ENCODE data around the gene TSR1. TPM values are rescaled to one million over a fixed set of nuclear protein-coding genes. Genes with fewer than 3 reads are reported as not detected.

TSR1 gene
- total RNA-seq, 1 donor = 42.0 TPM

GRCh38 chr17:2362416-2362815 lies 26.2 kb upstream of the TSR1 start:
- H3K27ac ChIP-seq (ENCODE audit: low read depth, low read length) = no peak overlapping the region
- H3K4me2 ChIP-seq (ENCODE audit: insufficient read depth, low read length) = no peak overlapping the region
- H3K4me3 ChIP-seq (ENCODE audit: insufficient read depth, low read length) = no peak overlapping the region
- no peak for TF ChIP-seq CTCF (IDR thresholded peaks at IDR 0.05; ENCODE audit: extremely low read depth, low read depth, low read length)
- H2AFZ ChIP-seq (ENCODE audit: low read length) = no peak overlapping the region
- H3K27me3 ChIP-seq (ENCODE audit: insufficient read depth, low read length) = no peaks in the 10 kb centered on the region
- H3K9me3 ChIP-seq (ENCODE audit: low read depth, low read length) = no peaks in the 10 kb centered on the region
- peaks cover 4% of the 10 kb centered on the region for H3K36me3 ChIP-seq (ENCODE audit: insufficient read depth, low read length)
- H3K79me2 ChIP-seq (ENCODE audit: insufficient read depth, low read length) = no peaks in the 10 kb centered on the region
- H4K20me1 ChIP-seq (ENCODE audit: insufficient read depth, low read length) = peaks cover 21% of the 10 kb centered on the region
- DNase-seq (ENCODE audit: insufficient read length, low spot score, missing footprints) = peak; percentile 23
- peaks cover 10% of the 10 kb centered on the region for H3K4me1 ChIP-seq (ENCODE audit: insufficient read depth, low read length)

- Histone ChIP-seq H3K79me2 (ENCODE audit: insufficient read depth, low read length) (no peaks in the 10 kb centered on the region), H2AFZ (ENCODE audit: low read length) (no peak overlapping the region), H4K20me1 (ENCODE audit: insufficient read depth, low read length) (peaks cover 24% of the 10 kb centered on the region), H3K36me3 (ENCODE audit: insufficient read depth, low read length) (peaks cover 4% of the 10 kb centered on the region), H3K27ac (ENCODE audit: low read depth, low read length) (no peak overlapping the region), H3K9me3 (ENCODE audit: low read depth, low read length) (no peaks in the 10 kb centered on the region), H3K27me3 (ENCODE audit: insufficient read depth, low read length) (no peaks in the 10 kb centered on the region), H3K4me2 (ENCODE audit: insufficient read depth, low read length) (no peak overlapping the region), H3K4me1 (ENCODE audit: insufficient read depth, low read length) (peaks cover 10% of the 10 kb centered on the region), H3K4me3 (ENCODE audit: insufficient read depth, low read length) (no peak overlapping the region)
- DNase-seq (ENCODE audit: insufficient read length, low spot score, missing footprints) = peak; percentile 50
- no peak for TF ChIP-seq CTCF (IDR thresholded peaks at IDR 0.05; ENCODE audit: extremely low read depth, low read depth, low read length)
Measured at GRCh38 chr17:2362016-2362415, 25.8 kb upstream of the TSR1 start.

GRCh38 chr17:2361010-2361760 lies 24.9 kb upstream of the TSR1 start:
- H2AFZ ChIP-seq (ENCODE audit: low read length) = no peak overlapping the region

More at GRCh38 chr17:2361010-2361760, 24.9 kb upstream of the TSR1 start:
- no peak overlapping the region for H3K27ac ChIP-seq (ENCODE audit: low read depth, low read length)
- H3K4me2 ChIP-seq (ENCODE audit: insufficient read depth, low read length) = no peak overlapping the region
- no peak for TF ChIP-seq CTCF (IDR thresholded peaks at IDR 0.05; ENCODE audit: extremely low read depth, low read depth, low read length)
- peak; percentile 67 for DNase-seq (ENCODE audit: insufficient read length, low spot score, missing footprints)
- H3K4me1 ChIP-seq (ENCODE audit: insufficient read depth, low read length) = peaks cover 10% of the 10 kb centered on the region
- no peaks in the 10 kb centered on the region for H3K27me3 ChIP-seq (ENCODE audit: insufficient read depth, low read length)
- H3K36me3 ChIP-seq (ENCODE audit: insufficient read depth, low read length) = peaks cover 4% of the 10 kb centered on the region
- H3K4me3 ChIP-seq (ENCODE audit: insufficient read depth, low read length) = no peak overlapping the region
- no peaks in the 10 kb centered on the region for H3K79me2 ChIP-seq (ENCODE audit: insufficient read depth, low read length)
- H3K9me3 ChIP-seq (ENCODE audit: low read depth, low read length) = no peaks in the 10 kb centered on the region
- peaks cover 27% of the 10 kb centered on the region for H4K20me1 ChIP-seq (ENCODE audit: insufficient read depth, low read length)

Data from osteoblast (primary cell).